Dermis microvascular lymphatic vessel endothelial cell (primary cell): Measurements from ENCODE around the gene TCP11L2. TPM values are rescaled to one million over a fixed set of nuclear protein-coding genes. Genes with fewer than 3 reads are reported as not detected.
"Not testable (repeated sequence)": the region's sequence is repeated elsewhere in the genome, so short reads cannot be mapped to it uniquely, and the experiment has no call there.

Experiments used
- DNase-seq, 2 donors: peaks; one replicate each; pipeline versions ENCODE4 v3.0.0 to v3.0.0-alpha.2; 2010; ENCODE audit warnings: low read depth in 2 of 2
- total RNA-seq: library from RNA; depleted of rRNA; stranded (reverse); fragments of >200 nt; gene quantifications from 2 replicates; pipeline ENCODE4 v1.2.1, GENCODE V29; 2014

The TCP11L2 gene
- total RNA-seq, 1 donor from 2014 or later: 42.7 TPM

DNA sequence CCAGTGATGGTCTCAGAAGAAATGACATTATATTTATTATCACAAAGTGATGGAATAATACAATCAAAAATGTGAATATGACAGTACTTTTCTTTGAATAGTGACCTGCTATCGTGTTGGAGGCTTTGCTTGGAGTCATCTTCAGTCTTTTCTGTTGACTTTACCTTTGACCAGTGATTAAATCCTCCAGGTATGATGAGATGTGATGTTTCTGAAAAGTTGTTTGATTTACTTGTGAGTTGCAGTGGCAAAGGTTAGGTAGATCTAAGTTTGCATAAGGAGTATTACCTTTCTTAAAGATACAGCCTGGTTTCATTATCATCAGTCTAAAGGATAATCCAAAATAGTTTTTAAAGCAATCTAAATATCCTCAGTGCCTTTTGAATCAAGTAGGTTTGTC, 4.6 kb downstream of the TCP11L2 start:
- no peak for DNase-seq

DNA sequence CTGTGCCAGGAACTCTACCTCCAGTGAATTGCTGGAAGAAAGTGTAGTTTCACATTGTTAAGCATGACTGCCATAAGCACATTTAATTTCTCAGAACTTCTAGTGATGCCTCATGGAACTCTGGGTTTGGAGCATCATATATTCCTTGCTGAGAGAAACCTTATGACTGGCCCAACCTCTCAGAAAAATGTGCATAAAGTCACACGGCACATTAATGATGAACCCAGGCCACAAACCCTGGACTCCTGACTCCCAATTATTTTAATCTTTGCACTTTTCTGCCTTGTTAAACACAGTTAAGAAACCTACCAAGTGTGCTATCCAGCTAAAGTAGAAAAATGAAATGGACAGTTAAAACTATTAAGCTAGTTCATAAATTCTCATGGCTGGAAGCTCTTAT, 5.6 kb downstream of the TCP11L2 start:
- DNase-seq: no peak

DNA sequence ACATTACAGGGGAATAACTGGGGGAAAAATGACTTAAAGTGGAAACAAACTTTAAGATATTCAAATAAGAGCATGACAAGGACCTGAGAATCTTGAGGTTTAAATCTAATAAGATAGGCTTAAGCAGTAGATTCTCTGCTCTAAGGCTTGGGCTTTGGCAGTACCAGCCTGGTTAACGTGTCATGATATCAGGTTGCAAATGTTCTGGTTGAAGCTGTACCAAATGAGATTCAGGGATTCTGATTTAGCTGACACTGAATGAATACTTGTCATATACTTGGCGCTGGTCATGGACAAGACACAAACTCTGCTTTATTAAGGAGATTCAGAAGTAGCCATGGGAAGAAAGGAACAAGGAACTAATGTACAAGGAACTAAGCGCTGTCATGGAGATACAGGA, 6.1 kb downstream of the TCP11L2 start:
- no peak for DNase-seq

DNA sequence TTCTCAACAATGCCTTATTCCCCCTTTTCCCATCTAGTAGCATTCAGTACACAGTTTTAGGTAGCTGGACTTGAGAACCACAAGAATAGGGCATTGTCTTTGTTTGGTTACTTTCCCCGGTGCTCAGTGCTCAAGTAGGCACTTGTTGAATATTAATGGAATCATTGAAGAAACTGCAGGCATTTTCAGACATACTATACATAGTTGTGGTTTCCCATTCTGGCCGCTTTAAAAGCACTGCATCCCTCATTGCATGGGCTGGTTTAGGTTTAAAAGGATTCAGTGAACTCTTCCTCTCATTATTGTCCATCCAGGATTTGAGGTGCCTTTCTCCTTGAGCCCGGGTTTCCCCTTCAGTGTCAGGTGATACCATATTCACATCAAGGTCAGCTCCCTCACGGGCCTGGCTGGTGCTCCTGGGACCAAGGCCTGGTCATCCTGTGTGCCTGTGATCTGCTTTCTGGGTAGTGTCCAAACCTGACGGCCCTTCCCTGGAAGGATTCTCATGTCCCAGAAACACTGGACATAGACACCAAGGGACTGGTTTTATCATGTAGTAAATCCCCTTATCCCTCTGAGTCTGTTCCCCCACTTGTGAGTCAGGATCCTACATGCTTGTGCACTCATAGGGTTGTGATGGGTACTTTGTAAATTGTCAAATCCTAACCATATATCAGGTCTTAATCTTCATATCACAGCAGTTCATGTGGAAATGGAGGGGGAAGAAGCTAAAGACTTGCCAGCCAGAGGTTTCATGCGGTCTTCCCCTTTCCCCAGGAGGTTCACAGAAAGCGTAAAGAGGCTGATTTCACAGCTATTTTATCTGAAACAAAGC, 7.4 kb downstream of the TCP11L2 start:
- DNase-seq: no peak

DNA sequence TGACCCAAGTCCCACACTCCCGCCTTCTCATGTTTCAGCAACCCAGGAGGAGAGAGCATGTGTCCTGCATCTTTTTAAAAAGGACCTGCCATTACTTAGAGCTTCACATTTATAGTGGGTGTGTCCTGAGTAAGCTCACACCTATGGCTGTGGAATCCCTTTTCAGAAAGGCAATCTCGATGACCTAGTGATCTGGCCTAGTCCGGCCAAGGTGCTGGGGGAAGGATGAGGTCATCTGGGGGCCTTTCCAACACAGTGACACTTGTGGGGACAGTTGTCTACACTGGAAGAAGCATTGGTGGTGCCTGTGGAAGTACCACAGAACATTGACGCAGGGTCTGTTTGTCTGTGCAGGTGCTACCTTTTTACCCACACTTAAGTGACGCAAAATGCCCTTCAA, 8.2 kb downstream of the TCP11L2 start:
- DNase-seq: no peak

DNA sequence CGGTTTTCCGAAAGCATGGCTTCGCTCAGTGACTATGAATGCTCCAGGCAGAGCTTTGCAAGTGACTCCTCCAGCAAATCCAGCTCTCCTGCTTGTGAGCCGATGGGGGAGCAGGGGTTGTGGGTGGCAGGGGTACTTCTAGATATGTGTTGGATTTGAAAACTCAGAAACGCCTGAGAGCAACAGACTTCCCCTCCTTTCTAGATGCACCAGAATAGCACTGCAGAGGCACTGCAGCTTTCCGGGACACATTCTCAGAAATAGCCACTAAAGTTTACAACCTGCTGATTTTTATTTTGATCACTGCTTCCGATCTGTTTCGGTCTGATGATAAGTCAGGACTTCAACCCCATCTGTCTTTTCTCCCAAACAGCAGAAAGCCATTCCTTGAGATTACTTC, 8.6 kb downstream of the TCP11L2 start:
- DNase-seq: no peak

DNA sequence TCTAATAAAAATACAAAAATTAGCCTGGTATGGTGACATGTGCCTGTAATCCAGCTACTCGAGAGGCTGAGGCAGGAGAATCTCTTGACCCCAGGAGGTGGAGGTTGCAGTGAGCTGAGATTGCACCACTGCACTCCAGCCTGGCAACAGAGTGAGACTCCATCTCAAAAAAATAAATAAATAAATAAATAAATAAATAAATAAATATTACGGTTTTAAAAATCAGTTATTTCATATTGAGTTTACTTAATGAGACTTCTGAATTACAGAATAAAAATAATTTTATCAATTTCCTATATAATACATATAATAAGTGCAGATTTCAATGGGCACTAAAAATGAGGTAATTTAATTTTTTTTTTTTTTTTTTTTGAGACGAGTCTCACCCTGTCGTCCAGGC, 10.9 kb downstream of the TCP11L2 start:
- not testable (repeated sequence) for DNase-seq

DNA sequence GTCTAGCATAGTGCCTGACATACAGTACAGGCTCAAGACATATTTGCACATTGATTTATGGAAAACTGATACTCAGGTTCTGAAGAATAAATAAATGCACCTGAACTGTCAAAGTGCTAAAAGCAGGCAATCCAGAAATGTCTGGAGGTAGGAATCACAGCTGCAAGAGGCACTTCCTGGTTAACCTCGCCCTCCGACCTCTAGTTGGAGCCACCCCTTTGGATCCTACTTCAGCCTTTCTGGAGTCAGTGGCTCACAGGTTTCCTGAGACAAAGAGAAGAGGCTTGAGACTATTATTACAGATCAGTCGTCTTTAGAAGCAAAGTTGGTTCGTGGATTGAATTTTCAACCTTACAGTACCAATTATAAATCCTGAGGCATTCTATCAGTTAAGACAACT, 13.0 kb downstream of the TCP11L2 start:
- no peak for DNase-seq

DNA sequence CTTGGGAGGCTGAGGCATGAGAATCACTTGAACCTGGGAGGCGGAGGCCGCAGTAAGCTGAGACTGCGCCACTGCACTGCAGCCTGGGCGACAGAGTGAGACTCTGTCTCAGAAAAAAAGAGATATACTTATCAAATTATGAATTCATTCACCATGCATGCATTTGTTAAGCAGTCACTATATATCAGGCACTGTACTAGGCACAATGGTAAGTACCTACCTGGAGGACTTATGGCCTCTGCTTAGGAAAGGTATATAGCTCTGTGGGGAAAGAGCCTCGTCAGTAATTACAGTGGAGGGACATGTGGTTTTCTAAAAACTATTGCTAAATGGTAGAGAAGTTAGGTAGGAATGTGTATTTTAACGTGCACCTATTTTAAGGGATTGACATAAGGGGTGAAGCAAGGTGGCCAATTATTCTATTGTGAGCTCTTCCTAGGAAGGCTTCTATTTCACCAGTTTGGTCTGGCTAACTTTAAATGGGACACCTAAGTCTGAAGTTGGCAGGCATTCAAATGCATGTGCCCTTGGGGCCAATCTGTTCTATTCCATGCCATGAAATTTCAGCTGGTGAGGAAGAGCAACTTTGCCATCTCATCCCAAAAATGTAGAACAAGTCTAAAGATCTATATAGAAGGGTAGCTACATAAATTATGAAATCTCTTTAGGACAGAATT, 15.0 kb downstream of the TCP11L2 start:
- DNase-seq: no peak

DNA sequence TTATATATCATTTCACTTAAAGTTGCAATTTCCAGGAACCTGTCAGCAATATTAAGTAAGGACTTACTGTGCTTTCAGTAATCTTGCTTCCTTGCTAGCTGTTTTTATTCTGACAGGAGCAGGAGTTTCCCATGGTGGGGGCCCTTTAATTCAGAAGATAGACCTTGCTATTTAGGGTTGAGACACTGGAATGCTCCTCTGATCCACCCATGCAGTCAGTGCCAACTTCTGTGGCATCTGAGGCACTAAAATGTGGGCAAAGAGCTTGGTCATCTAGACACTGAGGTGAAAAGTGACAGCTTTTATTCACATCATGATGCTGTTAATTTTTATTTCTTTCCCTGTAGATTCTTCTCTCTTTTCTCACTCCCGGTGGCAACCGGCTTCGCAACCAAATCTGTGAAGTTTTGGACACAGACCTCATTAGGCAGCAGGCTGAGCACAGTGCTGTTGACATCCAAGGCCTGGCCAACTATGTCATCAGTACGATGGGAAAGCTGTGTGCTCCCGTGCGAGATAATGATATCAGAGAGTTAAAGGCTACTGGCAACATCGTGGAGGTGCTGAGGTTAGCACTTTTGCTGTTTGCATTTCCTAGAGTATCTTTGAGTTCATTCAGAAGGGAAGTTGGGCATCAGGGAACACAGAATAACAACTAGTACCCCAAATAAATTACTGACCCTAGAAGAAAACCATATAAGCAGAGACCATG, 18.8 kb downstream of the TCP11L2 start:
- DNase-seq: no peak

DNA sequence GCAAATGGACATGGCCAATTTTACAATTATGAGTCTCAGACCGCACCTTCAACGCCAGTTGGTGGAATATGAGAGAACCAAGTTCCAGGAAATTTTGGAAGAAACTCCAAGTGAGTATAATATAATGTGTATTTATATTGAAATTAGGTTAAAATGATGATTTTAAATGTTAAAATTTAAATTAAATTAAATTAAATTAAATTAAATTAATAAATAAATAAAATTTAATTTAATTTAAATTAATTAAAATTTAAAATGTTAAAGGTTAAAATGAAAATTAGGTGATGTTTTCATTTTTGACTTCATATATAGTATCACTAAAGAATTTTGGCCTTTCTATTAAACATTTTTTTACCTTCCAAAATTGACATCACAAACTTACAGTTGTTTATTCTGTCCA, 21.0 kb downstream of the TCP11L2 start:
- DNase-seq: no peak

DNA sequence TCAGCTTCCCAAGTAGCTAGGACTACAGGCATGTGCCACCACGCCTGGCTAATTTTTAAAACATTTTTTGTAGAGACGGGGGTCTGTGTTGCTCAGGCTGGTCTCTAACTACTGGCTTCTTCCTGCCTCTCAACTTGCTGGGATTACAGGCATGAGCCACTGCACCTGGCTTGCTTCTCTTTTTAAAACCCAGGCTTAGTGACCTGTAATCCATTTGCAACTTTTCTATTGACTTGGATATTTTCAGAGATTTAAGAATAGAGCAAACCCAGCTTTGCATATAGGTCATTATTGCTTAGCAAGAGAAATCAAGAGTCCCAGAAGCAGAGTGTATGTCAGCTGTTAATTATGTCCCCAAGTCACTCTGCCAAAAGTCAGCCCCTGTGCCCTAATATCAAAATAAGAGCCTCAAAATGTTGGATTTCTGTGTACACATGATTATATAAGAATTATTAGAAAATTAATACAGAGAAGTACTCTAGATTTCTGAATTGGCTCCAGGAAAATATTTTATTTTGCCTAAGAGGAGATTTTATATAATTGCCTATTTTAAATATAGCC, 24.9 kb downstream of the TCP11L2 start:
- no peak for DNase-seq

DNA sequence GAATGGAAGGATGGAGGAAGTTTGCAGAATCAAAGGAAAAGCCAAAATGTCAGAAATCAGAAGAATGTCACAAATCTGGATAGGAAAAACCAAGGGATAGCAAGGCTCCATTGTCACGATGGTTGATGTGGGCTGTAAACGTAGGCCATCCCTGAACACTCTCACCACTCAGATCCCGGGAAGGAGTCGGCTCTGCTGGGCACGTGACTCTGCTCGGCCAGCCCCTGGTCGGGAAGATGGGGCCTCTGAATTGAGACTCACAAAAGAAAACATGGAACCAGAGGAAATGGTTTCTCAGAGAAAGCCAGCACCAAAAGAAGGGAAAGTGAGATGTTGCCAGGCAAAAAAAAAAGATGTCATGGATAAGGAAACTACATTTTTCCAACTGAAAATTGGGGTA, 26.2 kb downstream of the TCP11L2 start:
- DNase-seq: no peak

DNA sequence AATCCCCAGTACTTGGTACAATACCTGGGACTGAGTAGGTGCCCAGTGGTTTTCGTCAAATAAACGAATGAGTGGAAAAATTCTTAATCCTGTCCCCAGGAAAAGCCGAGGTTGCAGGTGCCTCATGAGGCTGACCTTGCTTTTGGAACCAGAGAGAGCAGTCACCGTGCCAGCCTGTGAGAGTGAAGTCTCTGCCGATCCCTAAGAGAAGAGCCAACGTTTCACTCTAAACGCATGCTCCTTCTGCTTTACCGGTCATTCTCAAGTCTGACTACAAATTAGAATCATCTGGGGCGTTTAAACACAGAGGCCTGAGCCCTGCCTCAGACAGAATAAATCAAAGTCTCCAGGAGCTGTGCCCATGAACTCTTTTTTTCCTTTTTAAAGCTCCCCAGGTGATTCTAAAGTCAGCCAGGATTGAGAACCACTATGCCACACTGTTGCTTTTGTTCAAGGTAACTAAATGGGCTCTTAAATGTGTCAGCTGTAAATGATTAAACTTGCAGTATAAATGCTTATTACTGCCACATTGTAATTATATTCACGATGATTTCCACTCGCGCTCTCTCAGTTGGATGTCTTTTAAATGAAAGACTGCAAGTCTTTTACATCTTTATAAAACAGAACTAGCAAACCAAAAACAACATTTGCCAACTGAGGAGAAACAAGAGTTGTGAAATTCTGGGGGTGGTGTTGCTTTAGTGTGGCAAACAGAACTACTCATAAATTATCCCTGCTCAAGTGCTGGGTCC, 26.9 kb downstream of the TCP11L2 start:
- DNase-seq: no peak

DNA sequence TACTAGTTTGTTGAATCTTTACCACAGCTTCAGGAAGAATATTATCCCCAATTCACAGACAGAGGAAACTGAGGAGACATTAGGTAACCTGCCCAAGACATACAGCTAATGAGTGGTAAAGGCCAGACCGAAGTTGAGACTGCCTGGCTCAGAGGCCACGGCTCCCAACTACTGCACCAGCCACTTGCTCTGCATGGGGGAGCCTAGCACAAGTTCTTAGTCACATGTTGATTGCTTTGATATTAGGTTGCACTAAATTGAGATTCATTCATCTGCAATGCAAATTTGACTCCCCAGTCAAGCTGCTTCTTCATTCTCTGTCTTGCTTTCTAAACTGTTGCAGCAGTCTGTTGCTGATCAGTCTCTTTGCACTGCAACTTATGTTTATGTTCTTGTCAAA, 29.1 kb downstream of the TCP11L2 start:
- DNase-seq: no peak

DNA sequence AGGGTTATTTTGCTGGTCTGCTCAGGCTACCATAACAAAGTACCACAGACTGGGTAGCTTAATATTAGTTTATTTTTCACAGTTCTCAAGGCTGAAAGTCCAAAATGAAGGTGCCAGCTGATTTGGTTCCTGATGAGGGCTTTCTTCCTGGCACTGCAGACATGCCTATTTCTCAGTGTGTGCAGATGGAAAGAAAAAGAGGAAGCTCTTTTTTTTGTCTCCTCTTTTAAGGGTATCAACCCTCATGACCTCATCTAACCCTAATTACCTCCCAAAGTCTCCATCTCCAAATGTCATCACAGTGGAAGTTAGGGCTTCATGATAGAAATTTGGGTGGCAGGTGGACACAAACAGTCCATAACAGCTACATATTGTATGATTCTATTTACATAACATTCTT, 30.0 kb downstream of the TCP11L2 start:
- no peak for DNase-seq

DNA sequence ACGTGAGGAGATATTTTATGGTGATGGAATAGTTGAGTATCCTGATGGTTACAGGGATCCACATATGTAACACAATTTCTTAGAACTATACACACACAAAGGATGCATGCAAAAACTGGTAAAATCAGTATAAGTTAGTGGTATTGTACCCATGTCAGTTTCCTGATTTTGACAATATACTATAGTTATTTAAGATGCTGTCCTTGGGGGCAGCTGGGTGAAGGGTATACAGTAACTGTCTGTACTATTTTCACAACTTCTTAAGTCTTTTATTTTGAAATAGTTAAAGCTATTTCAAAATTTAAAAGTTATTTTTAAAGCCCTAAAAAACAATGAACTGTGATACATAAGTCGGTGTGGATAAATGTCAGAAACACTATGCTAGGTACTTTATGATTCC, 30.5 kb downstream of the TCP11L2 start:
- DNase-seq: no peak

DNA sequence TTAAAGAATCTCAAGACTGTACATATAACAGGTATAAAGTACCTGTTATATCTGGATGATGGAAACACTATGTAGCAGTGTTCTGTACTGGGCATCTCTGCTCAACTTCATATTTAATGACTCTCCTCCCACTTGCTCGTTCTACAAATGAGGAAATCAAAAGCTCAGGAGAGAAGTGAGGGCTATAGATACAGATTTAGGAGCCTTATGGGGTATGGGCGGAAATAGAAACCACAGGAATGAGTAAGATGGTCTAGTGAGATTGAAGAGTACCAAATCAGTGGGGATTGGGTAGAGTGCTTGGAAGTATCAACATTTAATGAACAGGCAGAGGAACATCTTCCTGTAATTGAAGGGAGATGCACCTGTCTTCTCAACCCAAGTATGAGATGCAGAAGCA, 31.2 kb downstream of the TCP11L2 start:
- no peak for DNase-seq

DNA sequence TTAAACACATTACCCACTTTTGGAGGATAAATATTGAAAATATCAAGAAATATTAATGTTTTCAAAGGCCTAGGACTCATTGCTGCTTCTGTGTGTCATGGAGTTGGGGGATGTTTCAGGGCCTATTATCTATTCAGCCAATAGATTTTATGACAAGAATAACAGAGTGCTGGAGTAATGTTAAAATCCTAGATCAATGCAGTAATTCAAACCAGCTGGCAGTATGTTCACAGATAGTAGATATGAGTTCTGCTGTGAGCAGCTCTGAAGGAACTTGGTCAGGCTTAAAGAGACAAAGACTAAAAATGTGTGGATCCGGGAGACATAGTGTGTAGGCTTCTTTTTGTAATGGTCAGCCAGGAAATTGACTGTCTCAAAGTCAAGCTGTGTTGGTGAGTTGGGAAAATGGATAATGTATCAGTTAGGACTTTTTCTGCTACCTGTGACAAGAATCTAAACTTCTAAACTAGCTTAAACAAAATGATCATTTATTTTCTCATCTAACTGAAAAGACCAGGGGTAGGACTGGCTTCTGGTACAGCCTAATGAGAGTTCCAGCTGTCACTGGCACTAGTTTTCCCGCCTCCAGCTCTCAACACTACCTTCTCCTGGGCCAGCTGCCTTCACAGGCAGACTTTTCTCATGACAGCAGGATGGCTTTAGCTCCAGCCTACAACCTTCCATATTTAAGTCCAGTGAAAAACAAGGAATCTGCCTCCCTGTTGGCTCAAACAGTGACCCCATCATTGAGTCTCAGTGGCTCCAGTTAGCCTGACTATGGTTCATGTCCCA, 38.7 kb downstream of the TCP11L2 start:
- DNase-seq: no peak

DNA sequence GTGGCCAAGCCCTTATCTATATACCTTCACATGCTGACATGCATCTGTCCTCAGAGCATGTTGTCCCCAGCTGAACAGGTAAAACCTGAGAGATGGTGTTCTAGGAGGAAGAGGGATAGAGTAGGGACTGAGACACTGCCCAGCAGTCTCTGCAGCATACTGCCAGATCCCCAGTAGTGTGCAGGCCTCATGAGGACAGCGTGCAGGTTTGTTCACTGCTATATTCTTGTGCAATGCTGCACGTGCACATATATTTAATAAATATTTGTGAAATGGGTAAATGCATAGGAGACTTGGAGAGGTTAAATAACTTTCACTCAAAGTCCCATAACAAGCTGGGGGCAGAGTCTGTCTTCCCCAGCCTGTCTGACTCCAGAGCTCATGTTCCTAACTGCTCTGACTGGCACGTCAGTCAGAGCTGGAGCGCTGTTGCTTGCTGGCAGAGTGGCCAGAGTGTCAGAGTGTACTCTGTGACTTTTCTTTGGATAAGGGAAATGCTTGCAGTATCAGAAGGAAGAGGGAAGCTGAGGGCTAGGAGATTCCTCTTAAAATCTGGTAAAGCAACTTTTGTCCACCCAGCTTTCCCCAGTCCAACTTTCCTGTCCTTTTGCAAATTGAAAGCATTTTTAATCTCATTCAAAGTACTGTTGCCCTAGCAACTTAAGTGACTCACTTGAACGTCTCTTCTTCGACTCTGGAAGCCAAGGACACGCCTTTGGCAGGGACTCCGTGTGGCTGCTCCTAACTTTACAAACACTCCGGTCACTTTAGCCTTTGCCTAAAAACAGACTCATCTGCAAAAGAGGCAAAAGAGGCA, 40.1 kb downstream of the TCP11L2 start:
- DNase-seq: peak in 1 of 2 donors; percentile 25
